HepG2 (cell line): ENCODE data around the gene PLEKHG2. TPM values are rescaled to one million over a fixed set of nuclear protein-coding genes. Genes with fewer than 3 reads are reported as not detected.

ENCODE experiments used
- ADNP ChIP-seq: sonication (generic); formaldehyde crosslinking; IDR thresholded peaks from 2 replicates; pipeline ENCODE4 v1.4.0; 2020; ENCODE audit warnings: missing genetic modification reagents
- CENPBD1 ChIP-seq: sonication (generic); formaldehyde crosslinking; IDR thresholded peaks from 2 replicates; pipeline ENCODE4 v1.8.0; 2022; ENCODE audit warnings: missing genetic modification reagents, low read depth, mild to moderate bottlenecking, borderline replicate concordance
- GABPA ChIP-seq, 2 experiments: IDR thresholded peaks; 2 replicates each; pipeline ENCODE4 v1.6.1; 2011 to 2016; ENCODE audit warnings: low read depth in 2 of 2, low read length in 1 of 2, missing biosample characterization in 1 of 2, missing genetic modification characterization in 1 of 2
- GPN1 ChIP-seq: sonication (generic); formaldehyde crosslinking; IDR thresholded peaks from 2 replicates; pipeline ENCODE4 v1.5.1; 2020; ENCODE audit warnings: missing genetic modification reagents, borderline replicate concordance
- MAFK ChIP-seq, 2 experiments: IDR thresholded peaks in 1 of 2; conservative IDR thresholded peaks in 1 of 2; 2 replicates each; pipeline ENCODE4 v1.6.1; 2011; ENCODE audit warnings: improper control_type of control experiment in 2 of 2, low read length in 2 of 2
- PBX3 ChIP-seq: sonication (generic); formaldehyde crosslinking; IDR thresholded peaks from 2 replicates; pipeline ENCODE4 v1.8.1; 2023; ENCODE audit warnings: missing genetic modification reagents, inconsistent platforms, borderline replicate concordance
- ZNF224 ChIP-seq: sonication (generic); formaldehyde crosslinking; IDR thresholded peaks from 2 replicates; pipeline ENCODE4 v1.5.0; 2020; ENCODE audit warnings: mild to moderate bottlenecking, missing genetic modification reagents
- ZNF343 ChIP-seq: sonication (generic); formaldehyde crosslinking; IDR thresholded peaks from 2 replicates; pipeline ENCODE4 v1.4.0; 2020; ENCODE audit warnings: mild to moderate bottlenecking, missing genetic modification reagents
- ZNF354B ChIP-seq: sonication (generic); formaldehyde crosslinking; IDR thresholded peaks from 2 replicates; pipeline ENCODE4 v1.8.0; 2022; ENCODE audit warnings: mild to moderate bottlenecking, missing genetic modification reagents
- ZNF614 ChIP-seq: IDR thresholded peaks from 2 replicates; pipeline ENCODE4 v1.6.1; 2018; ENCODE audit warnings: missing biosample characterization, missing genetic modification reagents, inconsistent platforms, borderline replicate concordance
- polyA plus RNA-seq, 8 experiments: library from polyadenylated mRNA; depleted of rRNA in 3 of 8; stranded (reverse) in 7 of 8; unstranded in 1 of 8; fragments of >200 nt; fragmentation: Illumina TruSeq in 4 of 8; extraction: Trizol in 4 of 8; gene quantifications; 2 replicates each; pipeline versions ENCODE4 v1.2.1 to v1.2.3, GENCODE V29; 2011 to 2016; ENCODE audit warnings: low read depth in 4 of 8, missing spikeins in 1 of 8, mixed read lengths in 1 of 8; ENCODE audit not compliant: insufficient read depth in 1 of 8
- total RNA-seq, 5 experiments: library from RNA; depleted of rRNA; stranded (reverse); fragments of >200 nt; fragmentation: Illumina TruSeq; extraction: Trizol; gene quantifications; 2 replicates each; pipeline ENCODE4 v1.2.3, GENCODE V29; 2016; ENCODE audit warnings: low read depth in 1 of 5
- TF ChIP-seq, protein P1 (sequence below): sonication (generic); formaldehyde crosslinking; IDR thresholded peaks from one replicate; pipeline ENCODE4 v1.5.1; 2020; ENCODE audit warnings: mild to moderate bottlenecking, missing genetic modification reagents; ENCODE audit errors: not compliant biosample characterization
- TF ChIP-seq, protein P2 (sequence below), 2 experiments: sonication (generic) in 1 of 2; formaldehyde crosslinking in 1 of 2; IDR thresholded peaks; 2 replicates each; pipeline versions ENCODE4 v1.4.0 to v1.6.1; 2016 to 2020; ENCODE audit warnings: borderline replicate concordance in 1 of 2, low read depth in 1 of 2, mild to moderate bottlenecking in 1 of 2, missing genetic modification reagents in 1 of 2

PLEKHG2 gene
- total and polyA plus RNA-seq, 2 of the 13 experiments (the other 11 are each of a cell fraction or from before 2014, with no cell fraction given), result 3.6 to 6.8 TPM

- TF ChIP-seq, protein P1, sequence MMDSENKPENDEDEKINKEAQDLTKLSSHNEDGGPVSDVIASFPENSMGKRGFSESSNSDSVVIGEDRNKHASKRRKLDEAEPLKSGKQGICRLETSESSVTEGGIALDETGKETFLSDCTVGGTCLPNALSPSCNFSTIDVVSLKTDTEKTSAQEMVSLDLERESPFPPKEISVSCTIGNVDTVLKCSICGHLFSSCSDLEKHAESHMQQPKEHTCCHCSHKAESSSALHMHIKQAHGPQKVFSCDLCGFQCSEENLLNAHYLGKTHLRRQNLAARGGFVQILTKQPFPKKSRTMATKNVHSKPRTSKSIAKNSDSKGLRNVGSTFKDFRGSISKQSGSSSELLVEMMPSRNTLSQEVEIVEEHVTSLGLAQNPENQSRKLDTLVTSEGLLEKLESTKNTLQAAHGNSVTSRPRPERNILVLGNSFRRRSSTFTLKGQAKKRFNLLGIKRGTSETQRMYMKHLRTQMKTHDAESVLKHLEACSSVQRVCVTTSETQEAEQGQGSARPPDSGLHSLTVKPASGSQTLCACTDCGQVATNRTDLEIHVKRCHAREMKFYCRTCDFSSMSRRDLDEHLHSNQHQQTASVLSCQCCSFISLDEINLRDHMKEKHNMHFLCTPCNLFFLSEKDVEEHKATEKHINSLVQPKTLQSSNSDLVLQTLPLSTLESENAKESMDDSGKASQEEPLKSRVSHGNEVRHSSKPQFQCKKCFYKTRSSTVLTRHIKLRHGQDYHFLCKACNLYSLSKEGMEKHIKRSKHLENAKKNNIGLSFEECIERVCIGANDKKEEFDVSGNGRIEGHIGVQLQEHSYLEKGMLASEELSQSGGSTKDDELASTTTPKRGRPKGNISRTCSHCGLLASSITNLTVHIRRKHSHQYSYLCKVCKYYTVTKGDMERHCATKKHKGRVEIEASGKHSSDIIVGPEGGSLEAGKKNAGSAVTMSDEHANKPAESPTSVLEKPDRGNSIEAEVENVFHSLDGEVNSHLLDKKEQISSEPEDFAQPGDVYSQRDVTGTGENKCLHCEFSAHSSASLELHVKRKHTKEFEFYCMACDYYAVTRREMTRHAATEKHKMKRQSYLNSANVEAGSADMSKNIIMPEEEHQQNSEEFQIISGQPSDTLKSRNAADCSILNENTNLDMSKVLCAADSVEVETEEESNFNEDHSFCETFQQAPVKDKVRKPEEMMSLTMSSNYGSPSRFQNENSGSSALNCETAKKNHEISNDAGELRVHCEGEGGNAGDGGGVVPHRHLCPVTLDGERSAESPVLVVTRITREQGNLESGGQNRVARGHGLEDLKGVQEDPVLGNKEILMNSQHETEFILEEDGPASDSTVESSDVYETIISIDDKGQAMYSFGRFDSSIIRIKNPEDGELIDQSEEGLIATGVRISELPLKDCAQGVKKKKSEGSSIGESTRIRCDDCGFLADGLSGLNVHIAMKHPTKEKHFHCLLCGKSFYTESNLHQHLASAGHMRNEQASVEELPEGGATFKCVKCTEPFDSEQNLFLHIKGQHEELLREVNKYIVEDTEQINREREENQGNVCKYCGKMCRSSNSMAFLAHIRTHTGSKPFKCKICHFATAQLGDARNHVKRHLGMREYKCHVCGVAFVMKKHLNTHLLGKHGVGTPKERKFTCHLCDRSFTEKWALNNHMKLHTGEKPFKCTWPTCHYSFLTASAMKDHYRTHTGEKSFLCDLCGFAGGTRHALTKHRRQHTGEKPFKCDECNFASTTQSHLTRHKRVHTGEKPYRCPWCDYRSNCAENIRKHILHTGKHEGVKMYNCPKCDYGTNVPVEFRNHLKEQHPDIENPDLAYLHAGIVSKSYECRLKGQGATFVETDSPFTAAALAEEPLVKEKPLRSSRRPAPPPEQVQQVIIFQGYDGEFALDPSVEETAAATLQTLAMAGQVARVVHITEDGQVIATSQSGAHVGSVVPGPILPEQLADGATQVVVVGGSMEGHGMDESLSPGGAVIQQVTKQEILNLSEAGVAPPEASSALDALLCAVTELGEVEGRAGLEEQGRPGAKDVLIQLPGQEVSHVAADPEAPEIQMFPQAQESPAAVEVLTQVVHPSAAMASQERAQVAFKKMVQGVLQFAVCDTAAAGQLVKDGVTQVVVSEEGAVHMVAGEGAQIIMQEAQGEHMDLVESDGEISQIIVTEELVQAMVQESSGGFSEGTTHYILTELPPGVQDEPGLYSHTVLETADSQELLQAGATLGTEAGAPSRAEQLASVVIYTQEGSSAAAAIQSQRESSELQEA (CRISPR knock-in tag), result peak; percentile 77
- TF ChIP-seq PBX3 (CRISPR knock-in tag) (no peak), MAFK (conservative IDR thresholded peaks at IDR 0.05 in 1 of 2, IDR thresholded peaks at IDR 0.05 in 1 of 2; ENCODE audit: low read length in 2 of 2) (0 out of 4 replicates have a peak, but pooled peaks of 1 of the 2 experiments have one; percentile 17), CENPBD1 (CRISPR knock-in tag) (no peak), ZNF614 (CRISPR knock-in tag) (peak; percentile 80; the same call in 1 of the 2 replicates), GABPA (IDR thresholded peaks at IDR 0.05; ENCODE audit: low read depth, low read length) (peak; percentile 83), GABPA (CRISPR knock-in tag; IDR thresholded peaks at IDR 0.05; ENCODE audit: low read depth) (peak; percentile 95), ADNP (CRISPR knock-in tag) (no peak), GPN1 (CRISPR knock-in tag) (no peak), ZNF224 (CRISPR knock-in tag) (no peak), ZNF354B (CRISPR knock-in tag) (no peak; the same call in 1 of the 2 replicates), ZNF343 (CRISPR knock-in tag) (no peak)
- TF ChIP-seq, protein P2, sequence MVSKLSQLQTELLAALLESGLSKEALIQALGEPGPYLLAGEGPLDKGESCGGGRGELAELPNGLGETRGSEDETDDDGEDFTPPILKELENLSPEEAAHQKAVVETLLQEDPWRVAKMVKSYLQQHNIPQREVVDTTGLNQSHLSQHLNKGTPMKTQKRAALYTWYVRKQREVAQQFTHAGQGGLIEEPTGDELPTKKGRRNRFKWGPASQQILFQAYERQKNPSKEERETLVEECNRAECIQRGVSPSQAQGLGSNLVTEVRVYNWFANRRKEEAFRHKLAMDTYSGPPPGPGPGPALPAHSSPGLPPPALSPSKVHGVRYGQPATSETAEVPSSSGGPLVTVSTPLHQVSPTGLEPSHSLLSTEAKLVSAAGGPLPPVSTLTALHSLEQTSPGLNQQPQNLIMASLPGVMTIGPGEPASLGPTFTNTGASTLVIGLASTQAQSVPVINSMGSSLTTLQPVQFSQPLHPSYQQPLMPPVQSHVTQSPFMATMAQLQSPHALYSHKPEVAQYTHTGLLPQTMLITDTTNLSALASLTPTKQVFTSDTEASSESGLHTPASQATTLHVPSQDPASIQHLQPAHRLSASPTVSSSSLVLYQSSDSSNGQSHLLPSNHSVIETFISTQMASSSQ (IDR thresholded peaks at IDR 0.05; ENCODE audit: low read depth), result no peak
- TF ChIP-seq, protein P2 (CRISPR knock-in tag; IDR thresholded peaks at IDR 0.05; ENCODE audit: borderline replicate concordance), result peak; percentile 67; the same call in 1 of the 2 replicates
These were observed 33.0 kb downstream of the PLEKHG2 start, which contains the start of gene SUPT5H (continued) for GRCh38 chr19:39445196-39446111.
